Measurements from ENCODE around the gene TRUB2. TPM values are rescaled to one million over a fixed set of nuclear protein-coding genes. Genes with fewer than 3 reads are reported as not detected.

The TRUB2 gene
- total RNA-seq, 2 experiments from 2014 or later, result 27.2 to 27.4 TPM

DNA sequence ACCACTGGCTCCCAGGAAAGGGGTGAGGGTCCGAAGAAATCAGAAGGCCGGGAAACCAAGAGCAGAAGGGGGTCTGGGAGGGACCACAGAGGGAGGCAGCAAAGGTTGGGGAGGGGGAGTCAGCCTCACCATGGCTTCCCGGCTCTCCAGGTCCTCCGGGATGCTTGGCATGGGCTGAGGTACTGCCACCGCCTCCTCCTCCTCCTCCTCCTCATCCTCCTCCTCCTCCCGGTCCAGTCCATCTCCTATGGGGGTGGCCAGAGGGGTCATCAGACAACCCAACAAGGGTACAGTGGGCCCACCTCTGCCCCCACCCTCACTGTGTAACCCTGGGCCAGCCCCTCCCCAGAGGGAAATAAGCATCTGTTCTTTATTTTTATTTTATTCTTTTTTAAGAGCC, 63.9 kb downstream of the TRUB2 start:
- Mint-ChIP-seq H3K27ac (no peak overlapping the region), H3K9me3 (no peaks in the 10 kb centered on the region), H3K4me1 (ENCODE audit: low read depth) (no peaks in the 10 kb centered on the region), H3K27me3 (no peaks in the 10 kb centered on the region), H3K36me3 (peaks cover 34% of the 10 kb centered on the region), H3K4me3 (no peak overlapping the region)
- ChIA-PET POLR2A (no interaction called here), CTCF (interaction anchor here (1.3 kb wide), 1 partner anchor 67 kb away, joined by 3 read pairs; no protein-coding TSS in a partner anchor)
- intact Hi-C loops (cut with micrococcal nuclease), result loop anchor here (10.0 kb wide), 1 partner anchor 64 kb away; the partner anchor contains the start of gene CIZ1
- no peak for DNase-seq

DNA sequence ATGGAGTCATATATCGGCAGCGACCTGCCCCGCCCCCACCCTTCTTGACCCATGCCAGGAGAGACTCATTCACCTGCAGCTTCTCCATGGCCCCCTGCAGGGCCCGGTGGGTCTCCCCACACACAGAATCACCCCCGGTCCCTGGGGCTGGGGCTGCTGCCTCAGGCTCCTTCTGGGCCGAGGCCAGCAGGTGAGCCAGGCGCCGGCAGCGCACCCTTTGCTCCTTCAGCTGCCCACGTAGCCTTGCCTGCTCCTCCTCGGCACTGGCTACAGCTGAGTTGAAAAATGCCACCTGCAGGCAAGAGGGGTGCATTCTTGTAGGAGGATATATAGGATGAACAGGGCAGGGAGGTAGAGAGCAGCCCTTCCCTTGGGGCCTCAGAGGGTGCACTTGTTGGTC, 64.3 kb downstream of the TRUB2 start:
- no peak for DNase-seq
- Mint-ChIP-seq H3K9me3 (no peaks in the 10 kb centered on the region), H3K27ac (no peak overlapping the region), H3K36me3 (peaks cover 30% of the 10 kb centered on the region), H3K27me3 (no peaks in the 10 kb centered on the region), H3K4me3 (no peak overlapping the region), H3K4me1 (ENCODE audit: low read depth) (no peaks in the 10 kb centered on the region)
- POLR2A ChIA-PET, result no interaction called here
- intact Hi-C loops (cut with micrococcal nuclease), result loop anchor here (10.0 kb wide), 1 partner anchor 63 kb away; the partner anchor contains the start of gene CIZ1
- CTCF ChIA-PET, result interaction anchor here (1.3 kb wide), 1 partner anchor 67 kb away, joined by 3 read pairs; no protein-coding TSS in a partner anchor

DNA sequence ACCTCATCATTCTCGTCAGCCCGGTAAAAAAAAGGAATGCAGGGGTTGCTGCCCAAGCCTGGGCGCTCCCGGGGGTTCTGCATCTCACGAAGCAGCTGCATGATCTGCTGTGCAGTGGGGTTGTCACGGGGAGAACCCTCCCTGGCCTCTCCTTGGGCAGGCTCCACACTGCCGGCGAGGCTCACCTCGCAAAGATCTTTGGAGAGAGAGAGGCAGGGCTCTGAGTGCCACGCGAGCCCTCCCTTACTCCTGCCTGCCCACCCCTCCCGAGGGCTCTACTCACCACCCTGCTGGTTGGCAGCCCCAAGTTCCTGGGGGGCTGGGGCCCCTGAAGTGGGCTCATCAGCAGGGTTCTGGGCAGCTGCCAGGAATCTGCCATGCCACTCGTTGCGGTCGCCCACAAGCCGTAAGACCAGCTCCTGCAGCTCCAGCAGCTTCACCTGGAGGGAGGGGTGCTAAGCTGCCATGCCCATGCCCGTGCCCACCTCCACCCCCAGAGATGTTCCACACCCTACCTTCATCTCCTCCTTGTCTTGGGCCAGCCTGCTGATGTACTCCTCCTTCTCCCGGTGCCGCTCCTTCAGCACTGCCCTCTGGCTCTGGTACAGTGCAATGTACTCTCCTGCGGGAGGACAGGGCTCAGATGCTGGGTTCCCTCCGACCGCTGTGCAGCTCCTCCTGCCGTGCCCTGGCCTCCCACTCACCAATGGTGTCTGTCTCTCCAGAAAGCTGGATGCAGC, 65.0 kb downstream of the TRUB2 start:
- no peak overlapping the region for H3K4me3 Mint-ChIP-seq
- POLR2A ChIA-PET, result no interaction called here
- no peaks in the 10 kb centered on the region for H3K27me3 Mint-ChIP-seq
- peaks cover 24% of the 10 kb centered on the region for H3K36me3 Mint-ChIP-seq
- no peaks in the 10 kb centered on the region for H3K9me3 Mint-ChIP-seq
- no peak for DNase-seq
- H3K4me1 Mint-ChIP-seq (ENCODE audit: low read depth), result no peaks in the 10 kb centered on the region
- H3K27ac Mint-ChIP-seq, result peak overlapping the region; percentile 42
- intact Hi-C loops (cut with micrococcal nuclease), result loop anchor here (10.0 kb wide), 1 partner anchor 62 kb away; the partner anchor contains the start of gene CIZ1
- CTCF ChIA-PET, result interaction anchor here (1.3 kb wide), 1 partner anchor 68 kb away, joined by 3 read pairs; no protein-coding TSS in a partner anchor

Other genes with a start within 250 kb of the TRUB2 start
- 10 to 100 TPM; 43.4 to 43.6 TPM for gene PTGES2, start 194.7 kb downstream of the TRUB2 start, total RNA-seq
- not detected for gene LCN2, start 173.0 kb downstream of the TRUB2 start, total RNA-seq
- 10 to 100 TPM; 86.9 to 90.1 TPM for gene BBLN, start 162.2 kb downstream of the TRUB2 start, total RNA-seq
- 100 to 1,000 TPM in 1 of 2 experiments, 10 to 100 TPM in 1; 95.4 to 105 TPM for gene CIZ1, start 130.9 kb downstream of the TRUB2 start, total RNA-seq
- 1 to 10 TPM in 1 of 2 experiments, under 1 TPM in 1; 0.63 to 1.1 TPM for gene DNM1, start 119.1 kb downstream of the TRUB2 start, total RNA-seq
- 10 to 100 TPM; 34.4 to 42.9 TPM for gene GOLGA2, start 46.4 kb downstream of the TRUB2 start, total RNA-seq
- gene SWI5, start 46.2 kb downstream of the TRUB2 start, total RNA-seq, result 10 to 100 TPM; 15.2 to 15.5 TPM
- 10 to 100 TPM; 33.0 to 35.5 TPM for gene COQ4, start 392 bp upstream of the TRUB2 start, total RNA-seq
- 10 to 100 TPM; 12.6 to 14.1 TPM for gene SLC27A4, start 18.1 kb upstream of the TRUB2 start, total RNA-seq
- 10 to 100 TPM; 45.9 to 50.0 TPM for gene URM1, start 48.9 kb upstream of the TRUB2 start, total RNA-seq
- 1 to 10 TPM; 1.0 to 1.1 TPM for gene CERCAM, start 98.4 kb upstream of the TRUB2 start, total RNA-seq
- gene ODF2, start 133.6 kb upstream of the TRUB2 start, total RNA-seq, result 10 to 100 TPM; 68.9 to 72.8 TPM
- 10 to 100 TPM; 55.6 to 57.0 TPM for gene GLE1, start 182.3 kb upstream of the TRUB2 start, total RNA-seq
- gene SPTAN1, start 230.1 kb upstream of the TRUB2 start, total RNA-seq, result 100 to 1,000 TPM; 228 TPM